IPS-NIHi7 (cell line): ENCODE results near the gene MRPS12.
"Not testable (repeated sequence)": the region's sequence is repeated elsewhere in the genome, so short reads cannot be mapped to it uniquely, and the experiment has no call there.

Experiments used
- DNase-seq: peaks from one replicate; pipeline ENCODE4 v3.0.0; 2012; ENCODE audit warnings: mixed read lengths; ENCODE audit errors: extremely low spot score

MRPS12 gene

DNA sequence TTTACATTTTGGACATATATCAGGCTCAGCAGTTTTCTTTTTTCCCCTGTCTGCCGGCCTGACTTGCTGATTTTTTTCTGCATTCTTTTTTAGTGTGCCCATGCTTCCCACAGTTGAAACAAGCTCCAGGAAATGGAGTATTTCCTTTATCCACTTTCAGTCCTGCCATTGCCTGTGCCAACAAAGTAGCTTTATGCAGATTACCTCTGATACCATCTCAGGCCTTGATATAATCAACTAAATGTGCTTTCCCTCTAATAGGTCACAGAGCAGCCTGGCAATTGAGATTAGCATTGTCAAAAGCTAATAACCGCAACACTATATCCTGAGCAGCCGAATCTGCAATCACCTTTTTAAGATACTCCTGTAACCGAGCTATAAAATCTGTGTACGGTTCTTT is 9.2 kb downstream of the MRPS12 start:
- no peak for DNase-seq

DNA sequence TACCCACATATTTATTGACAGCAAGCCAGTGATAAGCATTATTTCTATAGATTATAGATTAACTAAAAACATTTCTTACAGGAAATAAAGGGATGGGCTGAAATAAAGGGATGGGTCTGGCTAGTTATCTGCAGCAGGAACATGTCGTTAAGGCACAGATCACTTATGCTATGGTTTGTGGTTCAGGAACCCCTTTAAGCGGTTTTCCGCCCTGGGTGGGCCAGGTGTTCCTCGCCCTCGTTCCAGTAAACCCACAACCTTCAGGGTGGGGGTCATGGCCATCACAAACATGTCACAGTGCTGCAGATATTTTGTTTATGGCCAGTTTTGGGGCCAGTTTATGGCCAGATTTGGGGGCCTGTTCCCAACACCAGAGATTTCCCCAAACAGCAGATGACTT is 10.7 kb downstream of the MRPS12 start:
- DNase-seq: not testable (repeated sequence)

DNA sequence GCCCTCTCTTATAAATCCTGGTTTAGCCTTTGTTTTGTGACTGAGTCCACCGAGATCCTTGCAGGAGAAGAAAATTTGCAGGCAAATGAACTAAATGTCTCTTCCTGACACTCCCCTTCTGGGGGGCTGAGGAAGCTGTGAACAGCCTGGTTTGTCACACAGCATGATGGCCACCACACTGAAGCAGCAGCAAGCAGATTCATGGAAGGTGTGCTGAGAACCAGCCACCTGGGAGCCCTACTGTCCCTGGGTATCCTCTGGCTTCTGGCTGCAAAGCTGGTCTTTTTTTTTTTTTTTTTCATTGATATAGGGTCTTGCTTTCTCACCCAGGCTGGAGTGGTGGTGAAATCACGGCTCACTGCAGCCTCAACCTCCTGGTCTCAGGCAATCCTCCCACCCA is 11.2 kb downstream of the MRPS12 start:
- no peak for DNase-seq

DNA sequence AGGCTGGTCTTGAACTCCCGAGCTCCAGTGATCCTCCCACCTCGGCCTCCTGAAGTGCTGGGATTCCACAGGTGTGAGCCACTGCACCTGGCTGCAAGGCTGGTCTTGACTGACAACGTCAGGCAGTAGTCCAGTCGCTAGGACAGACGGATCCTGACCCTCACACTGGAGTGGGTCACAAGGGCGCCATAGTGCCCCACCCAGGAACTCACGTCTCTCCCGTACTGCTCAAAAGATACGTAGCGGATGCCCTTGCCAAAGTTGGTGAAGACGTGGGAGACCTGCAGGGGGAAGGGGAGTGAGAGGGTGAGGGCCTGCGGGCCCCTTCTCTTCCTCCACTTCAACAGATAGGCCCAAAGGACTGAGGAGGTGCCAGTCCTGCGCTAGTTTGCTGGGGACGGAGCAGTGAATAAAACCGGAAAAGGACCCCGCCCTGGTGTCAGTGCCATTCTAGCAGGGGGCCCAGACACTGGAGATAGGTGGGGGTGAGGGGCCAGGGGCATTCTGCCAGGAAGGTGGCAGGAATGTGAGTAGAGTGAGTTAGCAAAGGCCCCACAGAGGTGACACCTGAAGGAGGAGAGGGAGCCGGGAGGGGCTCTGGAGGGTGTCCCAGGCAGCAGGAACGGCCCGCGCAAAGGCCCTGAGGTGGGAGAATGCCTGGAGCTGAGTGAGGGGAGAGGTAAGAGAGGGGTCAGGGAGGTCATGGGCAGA is 11.9 kb downstream of the MRPS12 start:
- DNase-seq: no peak

DNA sequence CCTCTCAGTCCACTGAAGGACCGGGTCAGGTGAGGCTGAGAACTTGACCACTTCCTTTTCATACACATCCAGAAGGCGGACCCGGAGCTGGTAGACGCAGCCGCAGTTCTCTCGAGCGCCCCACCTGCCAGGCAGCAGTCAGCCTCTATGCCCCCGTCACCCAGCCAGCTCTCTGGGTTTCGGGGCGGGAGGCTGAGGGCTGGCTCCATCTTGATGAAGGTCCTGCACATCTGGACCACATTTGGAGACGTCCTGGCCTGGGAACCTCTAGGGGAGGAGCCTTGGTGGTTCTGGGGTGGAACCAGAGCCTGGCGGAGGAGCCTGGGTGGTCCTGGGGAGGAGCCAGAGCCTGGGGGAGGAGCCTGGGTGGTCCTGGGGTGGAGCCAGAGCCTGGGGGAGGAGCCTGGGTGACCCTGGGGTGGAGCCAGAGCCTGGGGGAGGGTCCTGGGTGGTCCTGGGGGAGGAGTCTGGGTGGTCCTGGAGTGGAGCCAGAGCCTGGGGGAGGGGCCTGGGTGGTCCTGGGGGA is 14.3 kb downstream of the MRPS12 start:
- no peak for DNase-seq

DNA sequence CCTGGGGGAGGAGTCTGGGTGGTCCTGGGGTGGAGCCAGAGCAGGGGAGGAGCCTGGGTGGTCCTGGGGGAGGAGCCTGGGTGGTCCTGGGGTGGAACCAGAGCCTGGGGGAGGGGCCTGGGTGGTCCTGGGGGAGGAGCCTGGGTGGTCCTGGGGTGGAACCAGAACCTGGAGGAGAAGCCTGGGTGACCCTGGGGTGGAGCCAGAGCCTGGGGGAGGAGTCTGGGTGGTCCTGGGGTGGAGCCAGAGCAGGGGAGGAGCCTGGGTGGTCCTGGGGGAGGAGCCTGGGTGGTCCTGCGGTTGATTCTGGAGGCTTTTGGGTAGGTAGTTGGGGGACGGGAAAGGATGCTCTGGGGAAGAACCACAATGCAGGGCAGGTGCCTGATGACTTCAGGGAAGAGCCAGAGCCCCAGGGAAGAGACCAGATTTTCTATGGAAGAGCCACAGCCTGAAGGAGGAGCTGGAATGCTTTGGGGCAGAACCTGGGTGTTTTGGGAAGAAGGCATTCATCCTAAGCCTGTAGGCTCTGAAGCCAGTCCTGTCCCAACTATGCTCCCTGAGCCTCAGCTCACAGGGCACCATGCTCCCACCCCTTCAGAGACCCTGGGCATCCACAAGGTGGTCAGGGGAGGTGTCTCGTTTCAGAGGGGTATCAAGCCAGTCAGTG is 15.0 kb downstream of the MRPS12 start:
- DNase-seq: no peak

DNA sequence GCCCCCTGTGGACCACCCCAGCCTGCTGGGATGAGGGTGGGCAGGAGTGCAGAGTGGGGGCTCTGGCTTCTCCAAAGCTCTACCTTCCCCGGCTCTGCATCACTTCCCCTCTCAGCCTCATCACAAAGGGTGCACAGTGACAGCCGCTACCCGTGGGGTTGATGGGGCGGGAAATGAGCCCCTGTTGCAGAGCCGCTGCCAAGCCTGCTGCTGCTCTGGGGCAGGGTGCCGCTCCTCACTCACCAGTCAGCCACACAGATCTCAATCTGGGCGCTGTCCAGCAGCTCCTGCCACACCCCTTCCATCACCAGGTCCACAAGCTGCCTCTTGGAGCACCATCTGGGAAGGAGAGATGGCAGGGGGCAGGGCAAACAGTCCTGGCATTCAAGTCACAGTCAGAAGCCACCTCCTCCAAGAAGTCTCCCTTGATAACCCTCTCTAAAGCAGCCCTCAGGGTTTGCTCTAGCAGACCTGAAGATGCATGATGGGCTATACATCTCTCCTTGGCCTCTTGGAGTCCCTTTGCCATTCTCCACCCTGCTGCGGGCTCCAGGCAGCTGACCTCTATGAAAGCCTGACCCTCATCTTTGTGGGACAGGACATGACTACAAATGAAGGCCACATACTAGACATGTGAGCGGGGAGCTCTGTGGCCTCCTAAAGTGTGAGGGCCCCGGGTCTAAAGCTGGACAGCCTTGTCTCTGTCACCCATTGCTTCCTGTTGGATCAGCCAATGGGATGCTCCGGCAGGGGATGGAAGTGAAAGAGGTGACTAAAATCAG is 15.7 kb downstream of the MRPS12 start:
- no peak for DNase-seq

DNA sequence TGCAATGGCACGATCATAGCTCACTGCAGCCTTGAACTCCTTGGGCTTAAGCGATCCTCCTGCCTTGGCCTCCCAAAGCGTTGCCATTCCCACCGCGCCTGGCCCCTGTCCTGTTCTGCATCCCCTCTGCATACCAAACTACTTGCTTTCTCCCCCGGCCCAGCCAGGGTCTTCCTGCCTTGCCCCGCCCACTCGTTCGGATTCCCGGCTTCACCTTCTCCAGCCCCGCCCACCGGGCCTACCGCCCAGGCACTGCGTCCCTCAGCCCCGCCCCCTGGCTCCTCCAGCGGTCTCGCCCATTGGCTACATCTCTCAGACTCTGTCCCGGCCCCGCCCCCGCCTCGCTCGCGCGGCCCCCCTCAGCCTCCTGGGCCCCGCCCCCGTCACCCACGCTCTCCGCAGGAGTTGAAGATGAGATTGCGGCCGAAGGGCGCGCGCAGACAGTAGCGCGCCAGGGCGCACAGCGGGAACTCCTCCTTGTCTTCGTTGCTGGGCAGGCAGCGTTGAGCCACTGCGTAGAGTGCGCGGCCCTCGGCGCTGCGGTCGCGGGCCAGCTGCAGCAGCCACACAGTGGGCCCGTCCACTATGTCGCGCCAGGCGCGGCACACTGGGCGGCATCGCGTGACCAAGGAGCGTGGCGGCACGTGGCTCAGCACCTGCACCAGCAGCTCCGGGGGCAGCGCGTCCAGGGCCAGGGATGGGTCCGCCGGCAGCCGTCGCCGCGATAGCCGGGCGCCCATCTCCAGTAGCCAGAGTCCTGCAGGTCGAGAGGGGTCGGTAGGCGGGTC is 19.0 kb downstream of the MRPS12 start:
- DNase-seq: peak; percentile 99

DNA sequence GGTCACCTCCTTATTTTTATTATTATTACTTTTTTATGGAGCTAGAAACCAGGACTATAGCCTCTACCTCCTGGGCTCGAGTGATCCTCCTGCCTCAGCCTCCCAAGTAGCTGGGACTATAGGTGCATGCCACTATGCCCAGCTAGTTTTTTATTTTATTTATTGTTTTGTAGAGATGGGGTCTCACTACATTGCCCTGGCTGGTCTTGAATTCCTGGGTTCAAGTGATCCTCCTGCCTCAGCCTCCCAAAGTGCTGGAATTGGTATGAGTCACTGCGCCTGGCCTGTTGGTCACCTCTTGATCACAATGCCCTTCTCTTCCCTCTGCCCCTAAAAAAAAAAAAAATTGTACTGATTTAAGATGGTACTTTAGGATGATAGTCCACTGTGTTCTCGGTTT is 20.4 kb downstream of the MRPS12 start:
- no peak for DNase-seq

DNA sequence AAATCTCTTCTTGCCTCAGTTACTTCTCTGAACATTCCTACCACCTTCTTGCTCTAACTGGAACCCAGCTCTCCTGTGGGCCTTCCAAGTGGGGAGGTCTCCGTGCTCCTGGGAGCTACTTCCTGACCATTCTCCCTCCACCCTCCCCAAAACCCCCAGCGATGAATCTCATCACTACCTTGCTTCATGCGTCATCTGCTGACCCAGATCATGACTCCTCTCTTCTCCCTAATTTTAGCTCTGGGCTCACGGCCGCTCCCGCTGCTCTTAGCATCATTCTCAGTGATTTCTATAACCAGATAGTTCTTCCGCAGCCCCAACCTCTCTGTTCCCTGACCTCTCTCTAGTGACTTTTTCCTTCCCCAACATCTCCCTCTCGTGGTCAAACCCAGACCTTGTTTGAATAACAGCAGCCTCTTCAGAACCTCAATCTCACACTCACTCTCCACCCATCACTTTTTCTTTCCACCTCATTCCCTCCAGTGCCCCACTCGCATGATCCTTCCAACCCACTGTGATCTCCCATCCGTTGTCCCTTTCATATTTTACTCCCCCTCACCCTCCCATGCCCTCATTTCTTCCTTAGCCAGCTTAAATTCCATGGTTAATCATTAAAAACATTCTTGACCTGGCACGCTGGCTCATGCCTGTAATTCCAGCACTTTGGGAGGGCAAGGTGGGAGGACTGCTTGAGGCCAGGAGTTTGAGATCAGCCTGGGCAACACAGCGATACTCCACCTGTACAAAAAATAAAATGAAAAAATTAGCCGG is 21.8 kb downstream of the MRPS12 start:
- peak; percentile 61 for DNase-seq

DNA sequence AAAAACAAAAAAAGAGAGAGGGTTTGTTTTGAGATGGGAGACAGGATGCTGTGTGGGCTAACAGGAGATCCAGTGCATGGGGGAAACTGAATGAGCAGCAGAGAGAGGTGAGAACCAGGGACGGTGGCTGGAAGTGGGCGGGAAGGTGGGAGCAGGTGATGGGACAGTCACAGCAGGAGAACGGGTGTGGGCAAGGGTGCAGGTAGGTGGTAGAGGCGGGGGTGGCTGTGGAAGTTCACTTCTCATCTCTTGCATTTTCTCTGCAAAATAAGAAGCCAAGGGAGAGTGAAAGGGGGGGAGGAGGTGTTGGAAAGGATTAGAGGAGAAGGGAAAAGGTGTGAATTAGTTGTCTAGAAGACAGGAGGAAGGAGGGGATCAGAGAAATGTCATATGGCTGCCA is 22.9 kb downstream of the MRPS12 start:
- no peak for DNase-seq

DNA sequence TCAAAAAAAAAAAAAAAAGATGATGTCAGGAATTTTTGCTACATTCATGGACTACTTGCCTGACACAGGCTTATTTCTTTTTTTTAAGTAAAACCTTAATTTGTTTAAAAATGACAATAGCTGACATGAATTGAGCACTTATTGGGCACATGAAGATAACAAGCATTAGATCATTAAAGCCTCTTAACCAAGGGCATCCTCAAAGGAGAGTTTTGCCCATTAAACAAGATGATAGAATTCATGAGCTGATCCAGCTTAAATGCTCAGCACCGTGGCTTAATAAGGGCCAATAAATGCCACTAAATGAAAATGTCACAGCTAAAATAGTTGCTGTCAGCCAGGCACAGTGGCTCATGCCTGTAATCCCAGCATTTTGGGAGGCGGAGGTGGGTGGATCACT is 25.5 kb downstream of the MRPS12 start:
- no peak for DNase-seq

DNA sequence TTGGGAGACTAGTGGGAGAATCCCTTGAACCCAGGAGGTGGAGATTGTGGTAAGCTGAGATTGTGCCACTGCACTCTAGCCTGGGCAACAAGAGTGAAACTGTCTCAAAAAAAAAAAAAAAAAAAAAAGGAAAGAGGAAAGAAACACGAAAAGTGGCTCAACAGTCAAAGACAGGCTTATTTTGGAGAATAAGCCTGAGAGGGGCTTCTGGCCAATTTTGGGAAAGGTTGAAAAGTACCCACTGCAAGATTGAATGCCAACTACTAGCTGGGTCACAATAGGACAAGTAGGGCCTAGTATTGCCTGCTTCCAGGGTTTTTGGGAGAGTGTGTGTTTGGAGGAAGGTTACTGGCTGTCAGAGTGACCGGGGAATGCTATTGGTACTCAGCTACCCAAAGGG is 27.6 kb downstream of the MRPS12 start:
- no peak for DNase-seq

DNA sequence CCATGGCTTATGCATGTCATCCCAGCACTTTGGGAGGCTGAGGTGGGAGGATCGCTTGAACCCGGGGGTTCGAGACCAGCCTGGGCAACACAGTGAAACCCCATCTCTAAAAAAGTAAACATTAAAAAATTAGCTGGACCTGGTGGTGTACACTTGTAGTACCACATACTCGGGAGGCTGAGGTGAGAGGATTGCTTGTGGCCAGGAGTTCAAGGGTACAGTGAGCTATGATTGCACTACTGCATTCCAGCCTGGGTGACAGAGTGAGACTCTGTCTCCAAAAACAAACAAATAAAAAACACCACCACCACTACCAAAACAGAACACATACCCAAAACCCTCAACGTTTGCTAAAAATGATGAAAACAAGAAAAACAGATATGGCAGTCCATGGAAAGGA is 28.9 kb downstream of the MRPS12 start:
- no peak for DNase-seq

DNA sequence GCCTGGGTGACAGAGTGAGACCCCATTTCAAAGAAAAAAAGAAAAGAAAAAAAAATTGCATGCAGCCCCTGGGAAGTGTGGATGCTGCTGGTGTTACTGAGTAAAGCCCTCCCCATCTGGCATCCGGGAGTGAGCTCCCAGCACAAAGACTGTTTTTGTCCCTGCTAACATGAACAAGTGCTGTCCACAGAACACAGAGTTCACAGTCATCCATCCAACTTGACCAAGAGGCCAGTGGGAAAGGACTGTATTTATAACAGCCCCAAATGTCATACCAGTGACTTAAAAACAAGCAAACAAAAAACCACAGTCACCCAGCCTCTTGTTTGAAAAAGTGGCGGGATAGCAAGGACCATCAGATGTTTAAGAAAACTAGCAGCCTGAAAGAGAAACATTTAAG is 34.0 kb downstream of the MRPS12 start:
- no peak for DNase-seq

DNA sequence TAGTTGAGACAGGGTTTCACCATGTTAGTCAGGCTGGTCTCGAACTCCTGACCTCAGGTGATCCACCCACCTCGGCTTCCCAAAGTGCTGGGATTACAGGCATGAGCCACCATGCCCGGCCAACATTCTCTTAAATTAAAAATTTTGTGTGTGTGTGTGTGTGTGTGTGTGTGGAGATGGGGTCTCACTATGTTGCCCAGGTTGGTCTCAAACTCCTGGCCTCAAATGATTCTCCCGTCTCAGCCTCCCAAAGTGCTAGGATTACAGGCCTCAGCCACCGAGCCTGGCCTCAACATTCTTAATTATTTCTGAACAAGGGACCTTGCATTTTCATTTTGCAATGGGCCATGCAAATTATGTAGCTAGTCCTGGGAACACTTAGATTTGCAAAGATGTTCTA is 35.4 kb downstream of the MRPS12 start:
- not testable (repeated sequence) for DNase-seq

DNA sequence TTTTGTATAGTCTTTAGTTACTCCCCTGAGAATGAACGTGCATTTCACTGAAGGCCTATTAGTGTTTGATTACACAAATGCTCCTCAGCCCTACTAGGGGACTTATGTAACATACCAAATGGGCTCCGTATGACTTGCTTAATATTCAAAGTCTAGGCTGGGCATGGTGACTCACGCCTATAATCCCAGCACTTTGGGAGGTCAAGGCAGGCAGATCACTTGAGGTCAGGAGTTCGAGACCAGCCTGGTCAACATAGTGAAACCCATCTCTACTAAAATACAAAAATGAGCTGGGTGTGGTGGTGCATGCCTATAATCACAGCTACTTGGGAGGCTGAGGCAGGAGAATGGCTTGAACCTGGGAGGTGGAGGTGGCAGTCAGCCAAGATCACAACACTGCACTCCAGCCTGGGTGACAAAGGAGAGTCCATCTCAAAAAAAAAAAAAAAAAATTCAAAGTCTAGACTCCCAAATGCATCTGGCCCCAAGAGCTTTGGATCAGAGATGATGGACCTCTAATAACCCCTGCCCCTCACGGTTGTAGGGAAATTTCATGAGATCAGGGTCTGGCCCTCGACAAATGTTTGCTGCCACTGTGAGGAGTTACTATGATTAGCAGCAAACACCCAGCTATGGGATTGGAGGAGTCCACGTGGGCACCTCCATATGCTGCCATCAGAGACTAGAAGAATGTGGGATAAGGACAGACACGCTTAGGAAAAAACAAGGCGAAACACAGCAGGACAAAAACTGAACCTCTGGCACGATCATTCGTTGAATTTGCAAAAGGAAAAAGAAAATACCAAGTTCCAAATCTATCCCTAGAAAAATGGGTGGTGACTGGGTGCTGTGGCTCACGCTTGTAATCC is 40.2 kb downstream of the MRPS12 start:
- DNase-seq: no peak

DNA sequence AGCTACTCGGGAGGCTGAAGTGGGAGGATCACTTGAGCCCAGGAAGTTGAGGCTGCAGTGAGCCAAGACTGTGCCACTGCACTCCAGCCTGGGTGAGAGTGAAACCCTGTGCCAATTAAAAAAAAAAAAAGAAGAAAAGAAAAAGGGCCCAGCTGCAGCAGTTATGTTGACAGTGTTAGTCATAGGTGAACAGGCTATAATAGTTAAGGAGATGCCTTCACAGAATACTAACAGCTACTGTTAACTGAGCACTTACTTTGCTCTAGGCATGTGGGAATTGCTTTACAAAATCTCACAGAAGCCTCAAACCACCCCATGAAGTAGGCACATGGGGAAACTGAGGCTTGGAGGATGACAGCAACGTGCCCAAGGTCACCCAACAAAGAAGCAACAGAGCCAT is 40.9 kb downstream of the MRPS12 start:
- no peak for DNase-seq

DNA sequence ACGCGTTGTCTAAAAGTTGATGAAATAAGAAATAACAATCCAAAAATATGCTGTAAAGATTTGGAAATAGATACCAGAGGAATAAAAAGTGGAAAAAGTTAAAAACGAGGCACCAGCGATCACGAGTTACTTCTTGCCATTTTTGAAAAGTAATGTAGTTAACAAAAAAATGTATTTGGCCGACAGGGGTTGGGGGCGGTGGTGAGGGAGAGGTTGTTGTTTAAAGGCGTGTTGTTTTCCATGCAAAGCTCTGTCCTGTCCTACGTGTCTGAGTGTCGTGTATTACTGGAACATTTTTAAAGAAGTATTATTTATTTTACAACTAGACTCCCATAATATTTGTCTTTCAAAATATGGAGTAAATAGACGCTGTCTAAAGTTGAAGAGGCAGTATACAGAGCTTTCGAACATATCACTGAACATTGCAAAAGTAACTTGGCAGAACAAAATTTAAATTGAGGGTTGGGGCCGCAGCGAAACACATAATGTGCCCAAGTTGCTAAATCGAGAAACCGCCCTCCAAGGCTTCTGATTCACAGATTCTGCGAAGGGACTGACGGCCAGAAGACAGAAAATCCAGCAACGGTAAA is 44.0 kb downstream of the MRPS12 start:
- no peak for DNase-seq
